ENCODE data around the gene F3.

Gene F3

GRCh38 chr1:94530373-94530878, 11.1 kb downstream of the F3 start:
- in situ Hi-C loops (cut with HindIII; ENCODE audit: low sequenced_read_pairs), result no loop called here

GRCh38 chr1:94529416-94529815, 12.1 kb downstream of the F3 start:
- in situ Hi-C loops (cut with HindIII; ENCODE audit: low sequenced_read_pairs), result loop anchor here (10.0 kb wide), 1 partner anchor 265 kb away; no protein-coding TSS in a partner anchor

- in situ Hi-C loops (cut with HindIII; ENCODE audit: low sequenced_read_pairs), result loop anchor here (10.0 kb wide), 1 partner anchor 266 kb away; no protein-coding TSS in a partner anchor
Observed at GRCh38 chr1:94528826-94529225, 12.7 kb downstream of the F3 start.

- in situ Hi-C loops (cut with HindIII; ENCODE audit: low sequenced_read_pairs), result loop anchor here (10.0 kb wide), 1 partner anchor 267 kb away; no protein-coding TSS in a partner anchor
Observed at GRCh38 chr1:94528299-94528698, 13.3 kb downstream of the F3 start.

GRCh38 chr1:94527447-94528031, 14.0 kb downstream of the F3 start:
- in situ Hi-C loops (cut with HindIII; ENCODE audit: low sequenced_read_pairs), result loop anchor here (10.0 kb wide), 1 partner anchor 267 kb away; no protein-coding TSS in a partner anchor

GRCh38 chr1:94526152-94526980, 15.2 kb downstream of the F3 start:
- in situ Hi-C loops (cut with HindIII; ENCODE audit: low sequenced_read_pairs), result loop anchor here (10.0 kb wide), 1 partner anchor 268 kb away; no protein-coding TSS in a partner anchor

GRCh38 chr1:94524531-94524930, 17.0 kb downstream of the F3 start:
- in situ Hi-C loops (cut with HindIII; ENCODE audit: low sequenced_read_pairs), result loop anchor here (10.0 kb wide), 1 partner anchor 270 kb away; no protein-coding TSS in a partner anchor

- in situ Hi-C loops (cut with HindIII; ENCODE audit: low sequenced_read_pairs), result loop anchor here (10.0 kb wide), 1 partner anchor 272 kb away; no protein-coding TSS in a partner anchor
Observed at GRCh38 chr1:94522304-94522703, 19.3 kb downstream of the F3 start.

GRCh38 chr1:94519351-94519750, 22.2 kb downstream of the F3 start:
- in situ Hi-C loops (cut with HindIII; ENCODE audit: low sequenced_read_pairs), result no loop called here

- in situ Hi-C loops (cut with HindIII; ENCODE audit: low sequenced_read_pairs), result no loop called here
Observed at GRCh38 chr1:94515296-94515947, 26.1 kb downstream of the F3 start.

GRCh38 chr1:94514095-94514727, 27.3 kb downstream of the F3 start:
- in situ Hi-C loops (cut with HindIII; ENCODE audit: low sequenced_read_pairs), result no loop called here

- in situ Hi-C loops (cut with HindIII; ENCODE audit: low sequenced_read_pairs), result no loop called here
Observed at GRCh38 chr1:94512816-94513215, 28.7 kb downstream of the F3 start.

- in situ Hi-C loops (cut with HindIII; ENCODE audit: low sequenced_read_pairs), result no loop called here
Observed at GRCh38 chr1:94504601-94505000, 37.0 kb downstream of the F3 start.

GRCh38 chr1:94503153-94503552, 38.4 kb downstream of the F3 start:
- in situ Hi-C loops (cut with HindIII; ENCODE audit: low sequenced_read_pairs), result no loop called here

GRCh38 chr1:94501935-94502334, 39.6 kb downstream of the F3 start:
- in situ Hi-C loops (cut with HindIII; ENCODE audit: low sequenced_read_pairs), result no loop called here

- in situ Hi-C loops (cut with HindIII; ENCODE audit: low sequenced_read_pairs), result no loop called here
Observed at GRCh38 chr1:94501426-94501825, 40.1 kb downstream of the F3 start.

GRCh38 chr1:94496076-94496755, 45.3 kb downstream of the F3 start:
- in situ Hi-C loops (cut with HindIII; ENCODE audit: low sequenced_read_pairs), result no loop called here

- in situ Hi-C loops (cut with HindIII; ENCODE audit: low sequenced_read_pairs), result no loop called here
Observed at GRCh38 chr1:94490556-94490955, 51.0 kb downstream of the F3 start.

GRCh38 chr1:94486990-94487389, 54.6 kb downstream of the F3 start:
- in situ Hi-C loops (cut with HindIII; ENCODE audit: low sequenced_read_pairs), result no loop called here

- in situ Hi-C loops (cut with HindIII; ENCODE audit: low sequenced_read_pairs), result no loop called here
Observed at GRCh38 chr1:94481473-94481933, 60.1 kb downstream of the F3 start.
